Naive thymus-derived CD4-positive, alpha-beta T cell (primary cell): ENCODE data around the gene HGFAC. TPM values are rescaled to one million over a fixed set of nuclear protein-coding genes. Genes with fewer than 3 reads are reported as not detected.
"Not testable (repeated sequence)": the region's sequence is repeated elsewhere in the genome, so short reads cannot be mapped to it uniquely, and the experiment has no call there.

Experiments used
- ATAC-seq: fragments of 150-1000 bp; cut with Tn5 transposase; 2 replicates; pipeline ENCODE4 v1.10.0; 2021; ENCODE audit warnings: mild to moderate bottlenecking, moderate library complexity
- CTCF ChIA-PET: fragments of 350-600 bp; sonication (Branson Sonifier 250); formaldehyde crosslinking; loops from one replicate; lab custom pipeline; 2021; ENCODE audit warnings: antibody characterized with exemption; lab: Charles Lee
- POLR2A ChIA-PET: fragments of 350-600 bp; sonication (Branson Sonifier 250); formaldehyde crosslinking; loops from one replicate; lab custom pipeline; 2021; ENCODE audit warnings: antibody characterized with exemption, inconsistent platforms; lab: Charles Lee
- DNase-seq, 9 donors: peaks; one replicate each; pipeline versions ENCODE4 v3.0.0 to v3.0.0-alpha.2; 2020 to 2022; ENCODE audit warnings: mixed read lengths in 1 of 9
- H3K27ac ChIP-seq: one replicate; pipeline ENCODE4 v1.7.0; 2013; ENCODE audit warnings: mild to moderate bottlenecking, low read depth, low read length, moderate library complexity
- H3K27me3 ChIP-seq, 2 donors: one replicate each; pipeline ENCODE4 v1.7.0; 2013; ENCODE audit warnings: low read length in 2 of 2, mild to moderate bottlenecking in 2 of 2, moderate library complexity in 2 of 2; ENCODE audit not compliant: control insufficient read depth in 2 of 2, insufficient read depth in 2 of 2
- H3K36me3 ChIP-seq, 3 experiments: 1 replicate in 2 of 3; 2 replicates in 1 of 3; pipeline ENCODE4 v1.7.0; 2013; ENCODE audit warnings: low read length in 3 of 3, mild to moderate bottlenecking in 3 of 3, moderate library complexity in 1 of 3; ENCODE audit not compliant: insufficient read depth in 3 of 3, control insufficient read depth in 2 of 3
- H3K4me1 ChIP-seq, 2 donors: one replicate each; pipeline ENCODE4 v1.7.0; 2013; ENCODE audit warnings: low read length in 2 of 2, mild to moderate bottlenecking in 2 of 2, moderate library complexity in 1 of 2; ENCODE audit not compliant: control insufficient read depth in 2 of 2, insufficient read depth in 2 of 2
- H3K4me3 ChIP-seq: 2 replicates; pipeline ENCODE4 v1.7.0; 2013; ENCODE audit warnings: mild to moderate bottlenecking, low read length
- H3K9me3 ChIP-seq, 3 experiments: 1 replicate in 2 of 3; 2 replicates in 1 of 3; pipeline ENCODE4 v1.7.0; 2013; ENCODE audit warnings: low read length in 3 of 3; ENCODE audit not compliant: control insufficient read depth in 2 of 3
- H3K27ac Mint-ChIP-seq, 9 donors: one replicate each; pipeline ENCODE4 v1.8.0; 2020 to 2022; ENCODE audit warnings: mixed read lengths in 9 of 9, mild to moderate bottlenecking in 8 of 9, moderate library complexity in 5 of 9, inconsistent platforms in 2 of 9
- H3K27me3 Mint-ChIP-seq, 5 donors: one replicate each; pipeline ENCODE4 v1.8.0; 2021 to 2022; ENCODE audit warnings: mixed read lengths in 5 of 5, mild to moderate bottlenecking in 1 of 5
- H3K36me3 Mint-ChIP-seq, 5 donors: one replicate each; pipeline ENCODE4 v1.8.0; 2020 to 2022; ENCODE audit warnings: mixed read lengths in 5 of 5, mild to moderate bottlenecking in 3 of 5, inconsistent platforms in 1 of 5
- H3K4me1 Mint-ChIP-seq, 7 donors: one replicate each; pipeline ENCODE4 v1.8.0; 2020 to 2022; ENCODE audit warnings: mixed read lengths in 7 of 7, mild to moderate bottlenecking in 3 of 7, inconsistent platforms in 1 of 7
- H3K4me3 Mint-ChIP-seq, 10 donors: one replicate each; pipeline ENCODE4 v1.8.0; 2020 to 2022; ENCODE audit warnings: mild to moderate bottlenecking in 10 of 10, mixed read lengths in 10 of 10, moderate library complexity in 6 of 10, inconsistent platforms in 2 of 10
- H3K9me3 Mint-ChIP-seq, 11 donors: one replicate each; pipeline ENCODE4 v1.8.0; 2020 to 2022; ENCODE audit warnings: mixed read lengths in 11 of 11, mild to moderate bottlenecking in 4 of 11, inconsistent platforms in 1 of 11, moderate library complexity in 1 of 11
- intact Hi-C, 2 donors: fragments of 100-400 bp; cut with micrococcal nuclease; formaldehyde crosslinking; loops; one replicate each; pipeline ENCODE4 v1.15.1; 2023
- polyA plus RNA-seq, 2 donors: library from polyadenylated mRNA; unstranded; fragments of 300-500 nt; fragmentation: Illumina TruSeq; gene quantifications; one replicate each; pipeline ENCODE4 v1.2.3, GENCODE V29; 2021
- total RNA-seq, 6 experiments: library from RNA in 5 of 6; stranded (reverse) in 5 of 6; gene quantifications; 1 replicate in 5 of 6; 2 replicates in 1 of 6; pipeline ENCODE4 v1.2.3 and lab custom pipeline; 2021 to 2026

The HGFAC gene
- total and polyA plus RNA-seq, 7 experiments from 2014 or later = 0.54 to 0.82 TPM; not detected in 5

DNA sequence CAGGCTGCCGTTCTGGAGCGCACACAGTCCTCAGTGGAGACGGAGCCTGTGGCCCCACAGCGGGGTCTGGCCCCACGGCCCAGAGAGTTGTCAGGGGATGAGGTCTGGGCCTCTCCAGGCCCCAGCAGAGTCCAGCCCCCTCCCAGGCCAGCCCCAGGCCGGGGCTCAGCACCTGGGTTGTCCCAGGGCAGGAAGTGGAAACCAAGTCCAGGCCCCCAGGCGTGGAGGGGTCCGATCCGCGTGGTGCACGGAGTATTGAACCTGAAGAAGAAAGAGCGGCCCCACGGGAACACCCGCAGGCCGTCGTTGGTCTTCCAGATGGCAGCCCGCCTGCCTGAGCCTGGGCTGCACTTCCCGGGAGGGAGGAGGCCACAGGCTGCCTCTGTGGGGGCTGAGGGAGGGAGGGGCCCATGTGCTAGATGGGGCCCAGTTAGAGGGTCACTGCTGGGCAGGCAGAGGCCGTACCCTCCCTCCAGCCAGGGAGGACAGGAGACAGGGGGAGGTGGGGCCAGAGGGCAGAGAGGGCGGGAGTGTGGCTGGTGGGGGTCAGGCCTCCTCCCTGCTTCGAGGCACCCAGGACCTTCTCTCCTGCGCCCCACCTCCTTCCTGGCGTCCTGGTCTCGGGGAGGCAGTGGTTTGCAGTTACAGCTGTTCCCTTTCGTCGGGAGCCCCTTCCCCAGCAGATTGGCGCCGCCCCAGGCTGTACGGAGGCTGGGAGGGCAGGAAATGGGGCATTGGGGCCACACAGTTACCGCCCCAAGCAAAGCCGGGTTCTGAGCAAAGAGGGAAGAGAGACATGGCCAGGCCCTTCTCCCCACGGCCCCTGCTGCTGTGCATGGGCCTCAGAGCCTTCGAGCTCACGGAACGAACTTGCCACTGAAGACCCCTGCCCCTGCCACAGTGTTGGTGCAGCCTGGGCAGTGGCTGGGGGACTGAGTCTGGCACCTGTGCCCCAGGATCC, 8.1 kb downstream of the HGFAC start:
- H3K9me3 Mint-ChIP-seq = peaks cover 0 to 7% (median 0%) of the 10 kb centered on the region in 11 donors
- H3K27me3 Mint-ChIP-seq = peaks cover 0 to 4% (median 0%) of the 10 kb centered on the region in 5 donors
- peaks cover 0 to under 1% (median 0%) of the 10 kb centered on the region in 5 donors for H3K36me3 Mint-ChIP-seq
- ATAC-seq (no peak), DNase-seq (no peak)
- no peak overlapping the region for H3K4me3 Mint-ChIP-seq
- H3K4me1 ChIP-seq = no peaks in the 10 kb centered on the region
- H3K36me3 ChIP-seq = no peaks in the 10 kb centered on the region
- intact Hi-C loops = no loop called here
- no peaks in the 10 kb centered on the region for H3K27me3 ChIP-seq
- no peaks in the 10 kb centered on the region for H3K9me3 ChIP-seq
- CTCF ChIA-PET = no interaction called here
- H3K27ac ChIP-seq = no peak overlapping the region
- H3K27ac Mint-ChIP-seq = no peak overlapping the region
- H3K4me1 Mint-ChIP-seq = peaks cover 0 to 5% (median 0%) of the 10 kb centered on the region in 7 donors
- no peak overlapping the region for H3K4me3 ChIP-seq
- POLR2A ChIA-PET = no interaction called here

DNA sequence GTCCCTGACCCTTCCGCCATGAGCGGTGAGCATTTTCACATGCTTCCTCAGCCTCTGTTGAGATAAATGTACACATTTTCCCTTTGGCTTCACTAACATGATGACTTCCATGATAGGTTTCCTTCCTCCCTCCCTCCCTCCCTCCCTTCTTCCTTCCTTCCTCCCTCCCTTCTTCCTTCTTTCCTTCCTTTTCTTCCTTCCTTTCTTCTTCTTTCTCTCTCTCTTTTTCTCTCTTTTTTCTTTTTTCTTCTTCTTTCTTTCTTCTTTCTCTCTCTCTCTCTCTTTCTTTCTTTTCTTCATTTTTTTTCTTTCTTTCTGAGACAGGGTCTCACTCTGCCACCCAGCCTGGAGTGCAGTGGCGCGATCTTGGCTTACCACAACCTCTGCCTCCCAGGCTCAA, 8.9 kb downstream of the HGFAC start:
- Histone ChIP-seq H3K9me3 (no peaks in the 10 kb centered on the region), H3K36me3 (no peaks in the 10 kb centered on the region), H3K27me3 (no peaks in the 10 kb centered on the region), H3K4me1 (no peaks in the 10 kb centered on the region), H3K4me3 (no peak overlapping the region), H3K27ac (no peak overlapping the region)
- peaks cover 0 to 4% (median 0%) of the 10 kb centered on the region in 5 donors for H3K27me3 Mint-ChIP-seq
- ATAC-seq (no peak), DNase-seq (no peak)
- POLR2A ChIA-PET = no interaction called here
- H3K27ac Mint-ChIP-seq = no peak overlapping the region
- H3K9me3 Mint-ChIP-seq = peaks cover 0 to 15% (median 8%) of the 10 kb centered on the region in 11 donors
- CTCF ChIA-PET = no interaction called here
- intact Hi-C loops = no loop called here
- H3K36me3 Mint-ChIP-seq = peaks cover 0 to 8% (median 5%) of the 10 kb centered on the region in 5 donors
- no peak overlapping the region for H3K4me3 Mint-ChIP-seq
- H3K4me1 Mint-ChIP-seq = peaks cover 0 to 5% (median 0%) of the 10 kb centered on the region in 7 donors

DNA sequence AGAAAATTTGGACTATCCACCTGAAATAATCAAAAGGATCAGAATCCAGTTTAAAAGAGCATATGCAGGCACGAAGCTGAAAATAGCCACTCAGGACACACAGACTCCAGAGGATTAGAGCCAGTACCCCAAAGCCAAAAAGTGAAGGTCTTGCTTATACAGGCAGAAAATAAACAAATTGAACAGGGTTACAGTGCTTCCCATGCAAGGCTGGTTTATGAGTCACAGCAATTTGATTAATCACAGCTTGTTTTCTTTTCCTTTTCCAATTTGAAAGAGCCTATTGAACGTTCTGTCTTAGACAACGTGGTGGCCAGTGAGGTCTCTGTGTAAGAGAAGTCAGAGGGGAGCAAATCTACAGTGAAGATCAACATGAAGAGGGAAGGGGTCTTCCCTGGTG, 10.2 kb downstream of the HGFAC start:
- Mint-ChIP-seq H3K9me3 (peaks cover 0 to 21% (median 9%) of the 10 kb centered on the region in 11 donors), H3K4me1 (peaks cover 0 to 5% (median 0%) of the 10 kb centered on the region in 7 donors), H3K4me3 (no peak overlapping the region), H3K36me3 (peaks cover 0 to 9% (median 6%) of the 10 kb centered on the region in 5 donors), H3K27ac (no peak overlapping the region), H3K27me3 (peaks cover 0 to 4% (median 0%) of the 10 kb centered on the region in 5 donors)
- H3K4me3 ChIP-seq = no peak overlapping the region
- H3K36me3 ChIP-seq = no peaks in the 10 kb centered on the region
- DNase-seq (no peak), ATAC-seq (no peak)
- no peaks in the 10 kb centered on the region for H3K4me1 ChIP-seq
- H3K9me3 ChIP-seq = no peaks in the 10 kb centered on the region
- intact Hi-C loops = no loop called here
- no peaks in the 10 kb centered on the region for H3K27me3 ChIP-seq
- CTCF ChIA-PET = no interaction called here
- POLR2A ChIA-PET = no interaction called here
- H3K27ac ChIP-seq = no peak overlapping the region

DNA sequence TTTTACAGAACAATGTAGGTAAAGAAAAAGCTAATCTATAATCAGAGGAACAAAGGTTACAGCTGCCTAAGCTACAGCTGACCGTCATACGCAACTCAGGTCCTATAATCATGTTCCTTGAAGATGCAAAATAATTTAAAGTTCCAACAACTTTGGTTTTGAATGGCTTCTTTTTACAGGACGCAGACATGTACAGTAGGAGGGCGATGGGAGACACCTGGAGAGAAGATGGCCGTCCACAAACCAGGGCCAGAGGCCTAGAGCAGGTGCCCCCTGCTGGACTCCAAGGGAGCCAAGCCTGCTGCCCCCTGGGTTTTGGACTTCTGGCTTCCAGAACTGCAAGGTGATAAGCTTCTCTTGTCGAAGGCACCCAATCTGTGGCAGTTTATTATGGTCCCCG, 10.6 kb downstream of the HGFAC start:
- POLR2A ChIA-PET = no interaction called here

DNA sequence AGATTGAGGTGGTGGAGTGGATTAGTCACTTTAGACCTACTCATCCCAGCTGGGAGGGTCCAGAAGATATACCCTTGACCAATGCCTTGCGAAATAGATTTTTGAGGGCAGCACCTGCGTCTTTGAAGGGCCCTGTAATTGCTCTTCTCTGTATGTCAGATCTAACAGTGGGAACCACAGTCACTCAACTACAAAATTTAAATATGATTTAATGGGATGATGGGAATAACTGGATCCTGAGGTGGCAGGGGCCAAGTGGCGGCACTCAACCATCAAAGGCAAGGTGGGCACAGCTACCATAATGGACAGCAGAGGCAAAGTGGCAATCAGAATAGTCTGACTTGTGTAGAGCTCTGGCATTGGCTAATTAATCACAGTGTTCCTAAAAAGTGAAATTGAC, 13.8 kb downstream of the HGFAC start:
- H3K36me3 Mint-ChIP-seq = peaks cover 0 to 11% (median 6%) of the 10 kb centered on the region in 5 donors
- DNase-seq, intact Hi-C loops, H3K36me3 ChIP-seq, CTCF ChIA-PET, H3K27ac ChIP-seq, ATAC-seq, H3K27ac Mint-ChIP-seq, POLR2A ChIA-PET, H3K4me1 ChIP-seq, H3K27me3 ChIP-seq, H3K9me3 ChIP-seq, H3K4me1 Mint-ChIP-seq, H3K4me3 Mint-ChIP-seq, H3K4me3 ChIP-seq: not testable (repeated sequence)
- peaks cover 0 to 21% (median 9%) of the 10 kb centered on the region in 11 donors for H3K9me3 Mint-ChIP-seq
- peaks cover 1 to 11% (median 9%) of the 10 kb centered on the region in 5 donors for H3K27me3 Mint-ChIP-seq

More for the DNA sequence above, 10.6 kb downstream of the HGFAC start:
- Mint-ChIP-seq H3K4me3 (no peak overlapping the region), H3K4me1 (peaks cover 0 to 5% (median 0%) of the 10 kb centered on the region in 7 donors), H3K27ac (no peak overlapping the region), H3K27me3 (peaks cover 0 to 4% (median 0%) of the 10 kb centered on the region in 5 donors), H3K36me3 (peaks cover 0 to 9% (median 6%) of the 10 kb centered on the region in 5 donors), H3K9me3 (peaks cover 0 to 21% (median 9%) of the 10 kb centered on the region in 11 donors)
- CTCF ChIA-PET = no interaction called here
- no peaks in the 10 kb centered on the region for H3K4me1 ChIP-seq
- no peaks in the 10 kb centered on the region for H3K9me3 ChIP-seq
- no peak overlapping the region for H3K27ac ChIP-seq
- H3K27me3 ChIP-seq = no peaks in the 10 kb centered on the region
- intact Hi-C loops = no loop called here
- no peaks in the 10 kb centered on the region for H3K36me3 ChIP-seq
- ATAC-seq (no peak), DNase-seq (no peak)
- no peak overlapping the region for H3K4me3 ChIP-seq

DNA sequence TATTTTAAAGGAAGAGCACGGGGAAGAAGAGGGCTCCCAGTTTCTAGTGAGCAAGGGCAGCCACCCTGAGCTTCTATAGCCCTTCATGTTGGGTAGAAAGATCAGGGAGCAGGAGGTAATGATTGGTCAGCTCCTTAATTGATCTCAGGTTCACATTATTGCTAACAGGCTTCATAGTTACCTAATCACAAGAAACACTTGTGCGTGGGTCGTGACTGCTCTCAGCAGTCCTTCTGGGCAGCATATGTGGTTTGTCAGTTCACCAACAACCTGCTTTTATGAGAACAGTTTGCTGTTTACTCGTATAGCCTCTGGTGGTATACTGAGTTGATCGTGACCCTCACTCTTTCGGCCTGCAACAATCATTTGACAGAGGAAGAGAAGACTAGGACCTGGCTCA, 16.6 kb downstream of the HGFAC start:
- intact Hi-C loops = no loop called here

More for the DNA sequence above, 16.6 kb downstream of the HGFAC start:
- no peak overlapping the region for H3K4me3 Mint-ChIP-seq
- no peak overlapping the region for H3K27ac Mint-ChIP-seq
- peaks cover 0 to 11% (median 6%) of the 10 kb centered on the region in 5 donors for H3K36me3 Mint-ChIP-seq
- Histone ChIP-seq H3K4me1 (no peaks in the 10 kb centered on the region), H3K27ac (no peak overlapping the region), H3K27me3 (no peaks in the 10 kb centered on the region), H3K36me3 (no peaks in the 10 kb centered on the region), H3K4me3 (no peak overlapping the region), H3K9me3 (no peaks in the 10 kb centered on the region)
- DNase-seq (no peak), ATAC-seq (no peak)
- POLR2A ChIA-PET = no interaction called here
- H3K4me1 Mint-ChIP-seq = peaks cover 0 to 1% (median 0%) of the 10 kb centered on the region in 7 donors
- CTCF ChIA-PET = no interaction called here
- H3K9me3 Mint-ChIP-seq = peaks cover 0 to 21% (median 9%) of the 10 kb centered on the region in 11 donors
- H3K27me3 Mint-ChIP-seq = peaks cover 9 to 21% (median 15%) of the 10 kb centered on the region in 5 donors
